Urothelium cell line (cell line): Measurements from ENCODE around the gene EPN1.
A peak's percentile ranks its signal among the peaks of the same experiment; 100 is the strongest.
"Not testable (repeated sequence)": the region's sequence is repeated elsewhere in the genome, so short reads cannot be mapped to it uniquely, and the experiment has no call there.

Source experiments
- DNase-seq: peaks from one replicate; pipeline ENCODE4 v3.0.0; 2011; ENCODE audit warnings: low spot score, mixed read lengths
- FAIRE-seq: peaks from 2 replicates; lab custom pipeline; 2011; peaks lifted over from hg19 to GRCh38; lab: Jason Lieb, UNC

Gene EPN1

DNA sequence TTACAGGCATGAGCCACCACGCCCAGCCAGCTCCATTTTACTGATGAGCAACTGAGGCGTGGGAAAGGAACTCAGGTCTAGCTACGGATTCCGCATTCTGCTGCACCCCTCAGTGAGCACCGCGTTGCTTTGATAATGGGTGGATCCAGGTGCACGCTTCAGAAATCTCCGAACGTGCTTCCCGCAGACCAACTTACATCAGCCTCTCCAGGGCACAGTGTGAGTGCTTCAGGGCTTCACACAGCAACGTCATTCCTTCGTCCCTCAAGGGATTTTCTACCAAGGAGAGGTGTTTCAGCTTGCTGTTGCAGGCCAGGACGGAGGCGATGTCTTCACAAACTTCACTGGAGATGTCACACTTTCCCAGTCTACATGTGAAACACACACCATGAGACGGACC lies 41.5 kb downstream of the EPN1 start:
- DNase-seq (no peak), FAIRE-seq (no peak)

DNA sequence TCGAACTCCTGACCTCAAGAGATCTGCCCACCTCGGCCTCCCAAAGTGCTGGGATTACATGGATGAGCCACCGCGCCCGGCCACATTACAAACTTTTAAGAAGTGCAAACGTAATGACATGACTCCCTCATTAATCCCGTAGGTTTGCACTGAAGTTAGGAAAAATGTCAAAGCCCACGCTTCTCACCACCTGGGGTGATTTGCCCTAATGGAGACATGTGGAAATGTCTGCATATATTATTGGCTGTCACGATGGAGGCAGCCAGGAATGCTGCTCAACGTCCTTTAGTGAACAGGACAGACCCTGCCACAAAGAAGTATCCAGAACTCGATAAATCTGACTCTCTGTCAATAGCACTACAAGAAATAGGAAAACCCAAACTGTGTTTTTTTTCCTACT lies 42.2 kb downstream of the EPN1 start:
- no peak for DNase-seq
- no peak for FAIRE-seq

DNA sequence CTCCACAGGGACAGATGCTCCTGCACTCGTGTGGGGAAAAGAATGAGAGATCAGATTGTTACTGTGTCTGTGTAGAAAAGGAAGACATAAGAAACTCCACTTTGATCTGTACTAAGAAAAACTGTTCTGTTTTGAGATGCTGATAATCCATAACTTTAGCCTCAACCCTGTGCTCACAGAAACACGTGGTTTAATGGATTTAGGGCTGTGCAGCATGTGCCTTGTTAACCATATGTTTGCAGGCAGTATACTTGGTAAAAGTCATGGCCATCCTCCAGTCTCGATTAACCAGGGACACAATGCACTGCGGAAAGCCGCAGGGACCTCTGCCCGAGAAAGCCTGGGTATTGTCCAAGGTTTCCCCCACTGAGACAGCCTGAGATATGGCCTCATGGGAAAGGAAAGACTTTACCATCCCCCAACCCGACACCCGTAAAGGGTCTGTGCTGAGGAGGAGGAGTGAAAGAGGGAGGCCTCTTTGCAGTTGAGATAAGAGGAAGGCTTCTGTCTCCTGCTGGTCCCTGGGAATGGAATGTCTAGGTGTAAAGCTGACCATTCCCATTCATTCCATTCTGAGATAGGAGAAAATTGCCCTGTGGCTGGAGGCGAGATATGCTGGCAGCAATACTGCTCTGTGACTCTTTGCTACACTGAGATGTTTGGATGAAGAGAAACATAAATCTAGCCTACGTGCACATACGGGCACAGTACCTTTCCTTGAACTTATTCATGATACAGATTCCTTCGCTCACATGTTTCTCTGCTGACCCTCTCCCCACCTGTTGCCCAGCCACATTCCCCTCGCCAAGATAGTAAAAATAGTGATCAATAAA lies 43.1 kb downstream of the EPN1 start:
- FAIRE-seq, DNase-seq: not testable (repeated sequence)

DNA sequence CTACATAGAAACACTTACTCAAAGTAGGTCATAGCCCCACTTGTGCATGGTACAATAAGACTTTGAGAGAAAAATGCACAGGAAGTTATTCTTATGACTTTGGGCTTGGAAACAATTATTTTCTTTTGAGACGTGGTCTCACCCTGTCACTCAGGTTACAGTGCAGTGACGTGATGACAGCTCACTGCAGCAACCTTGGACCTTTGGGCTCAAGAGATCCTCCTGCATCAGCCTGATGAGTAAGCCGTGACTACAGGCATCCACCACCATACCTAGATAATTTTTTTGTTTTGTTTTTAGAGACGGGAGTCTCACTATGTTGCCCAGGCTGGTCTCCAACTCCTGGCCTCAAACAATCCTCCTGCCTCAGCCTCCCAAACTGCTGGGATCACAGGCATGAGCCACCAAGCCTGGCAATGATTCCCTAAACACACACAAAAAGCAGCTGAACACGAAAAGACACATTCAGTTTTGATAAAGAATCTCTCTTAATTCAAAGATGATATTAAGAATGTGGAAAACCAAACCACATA lies 45.3 kb downstream of the EPN1 start:
- FAIRE-seq (no peak), DNase-seq (no peak)

DNA sequence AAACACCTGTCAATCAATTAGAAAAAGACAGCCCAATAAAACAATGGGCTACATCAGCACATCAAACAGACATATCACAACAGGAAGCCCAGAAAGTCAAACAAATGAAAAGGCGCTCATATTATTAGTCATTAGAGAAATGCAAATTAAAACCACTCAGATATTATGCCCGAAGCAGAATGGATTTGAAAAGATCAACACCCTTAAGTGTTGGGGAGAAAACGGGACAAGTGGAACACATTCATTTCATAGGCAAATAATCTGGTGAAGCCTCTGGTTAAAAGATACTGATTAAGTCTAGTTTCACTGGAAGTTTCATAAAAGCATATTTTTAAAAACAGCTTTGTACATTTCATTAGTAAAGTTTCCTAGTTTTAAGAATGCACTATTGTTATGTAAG lies 45.8 kb downstream of the EPN1 start:
- no peak for DNase-seq
- FAIRE-seq = no peak

DNA sequence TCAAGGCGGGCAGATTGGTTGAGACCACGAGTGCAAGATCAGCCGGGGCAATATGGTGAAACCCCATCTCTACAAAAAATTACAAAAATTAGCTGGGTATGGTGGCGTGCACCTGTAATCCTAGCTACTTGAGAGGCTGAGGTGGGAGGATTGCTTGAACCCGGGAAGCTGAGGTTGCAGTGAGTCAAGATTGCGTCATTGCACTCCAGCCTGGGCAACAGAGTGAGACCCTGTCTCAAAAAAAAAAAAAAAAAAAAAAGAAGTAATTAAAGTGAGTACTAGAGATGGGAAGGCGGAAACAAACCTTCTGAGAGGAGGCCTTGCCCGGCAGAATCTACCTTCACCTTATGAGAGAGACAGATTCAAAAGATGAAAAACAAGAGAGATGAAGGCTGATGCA lies 48.5 kb downstream of the EPN1 start:
- FAIRE-seq (no peak), DNase-seq (no peak)

DNA sequence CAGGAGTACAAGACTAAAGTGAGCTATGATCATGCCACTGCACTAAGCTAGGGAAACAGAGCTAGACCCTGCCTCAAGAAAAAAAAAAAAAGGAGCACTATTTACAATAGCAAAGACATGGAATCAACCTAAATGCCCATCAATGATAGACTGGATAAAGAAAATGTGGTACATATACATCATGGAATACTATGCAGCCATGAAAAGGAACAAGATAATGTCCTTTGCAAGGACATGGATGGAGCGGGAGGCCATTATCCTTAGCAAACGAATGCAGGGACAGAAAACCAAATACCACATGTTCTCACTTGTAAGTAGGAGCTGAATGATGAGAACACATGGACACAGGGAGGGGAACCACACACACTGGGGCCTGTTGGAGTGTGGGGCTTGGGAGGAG lies 55.4 kb downstream of the EPN1 start:
- DNase-seq, FAIRE-seq: not testable (repeated sequence)

DNA sequence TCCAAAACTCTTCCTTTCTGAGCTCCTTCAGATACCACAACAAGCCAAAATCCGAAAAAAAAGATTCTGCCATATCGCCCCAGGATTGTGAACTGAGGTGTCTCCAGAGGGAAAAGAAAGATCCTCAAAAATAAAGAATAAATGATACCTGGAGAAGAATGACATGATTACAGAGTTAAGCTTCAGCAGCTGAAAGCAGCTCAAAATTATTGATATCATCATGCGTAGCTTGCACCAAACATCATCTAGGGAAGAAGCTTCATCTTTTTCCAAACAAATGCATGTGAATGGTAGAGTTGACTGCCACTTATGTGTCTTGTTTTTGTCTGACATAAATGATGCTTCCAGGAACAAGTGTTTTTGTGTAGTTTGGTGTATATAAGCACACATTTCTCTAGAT lies 63.3 kb downstream of the EPN1 start, which contains the start of gene NLRP9:
TSS of gene NLRP9 (minus strand) at position 101 of the 400 bp plus-strand sequence. CDS start at position 73, 28 bp downstream.
- FAIRE-seq = no peak
- no peak for DNase-seq

DNA sequence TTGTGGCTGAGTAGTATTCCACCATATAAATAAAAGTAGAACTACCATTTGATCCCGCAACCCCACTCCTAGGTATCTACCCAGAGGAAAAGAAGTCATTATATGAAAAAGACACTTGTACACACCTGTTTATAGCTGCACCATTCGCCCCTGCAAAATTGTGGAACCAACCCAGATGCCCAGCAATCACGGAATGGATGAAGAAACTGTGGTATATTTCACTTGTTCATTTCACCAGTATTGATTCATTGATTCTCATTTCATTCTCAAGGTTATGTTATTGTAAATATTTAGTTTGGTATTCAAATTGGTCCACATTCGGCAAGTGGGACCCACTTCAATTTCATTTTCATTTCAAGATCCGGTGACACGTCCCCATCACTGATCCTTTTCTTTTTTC lies 75.7 kb downstream of the EPN1 start:
- FAIRE-seq (no peak), DNase-seq (no peak)

DNA sequence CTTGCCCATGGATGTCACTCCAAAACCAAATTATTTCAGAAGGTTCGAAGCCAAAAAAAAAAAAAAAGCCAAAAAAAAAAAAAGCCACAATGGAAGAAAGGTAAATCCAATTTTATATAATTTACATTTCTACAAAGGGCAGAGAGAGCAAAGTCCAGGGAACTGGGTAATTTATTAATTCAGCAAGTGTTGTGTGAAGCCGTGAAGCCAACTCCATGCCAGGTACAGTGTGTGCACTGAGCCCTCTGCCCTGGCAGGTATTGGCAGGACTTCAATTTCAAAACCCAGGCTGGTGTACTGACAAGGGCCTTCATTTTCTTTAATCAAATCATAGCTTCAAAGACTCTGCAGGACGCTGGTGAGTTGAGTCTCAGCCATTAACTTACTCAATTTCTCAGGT lies 78.4 kb downstream of the EPN1 start:
- no peak for DNase-seq
- FAIRE-seq = no peak

DNA sequence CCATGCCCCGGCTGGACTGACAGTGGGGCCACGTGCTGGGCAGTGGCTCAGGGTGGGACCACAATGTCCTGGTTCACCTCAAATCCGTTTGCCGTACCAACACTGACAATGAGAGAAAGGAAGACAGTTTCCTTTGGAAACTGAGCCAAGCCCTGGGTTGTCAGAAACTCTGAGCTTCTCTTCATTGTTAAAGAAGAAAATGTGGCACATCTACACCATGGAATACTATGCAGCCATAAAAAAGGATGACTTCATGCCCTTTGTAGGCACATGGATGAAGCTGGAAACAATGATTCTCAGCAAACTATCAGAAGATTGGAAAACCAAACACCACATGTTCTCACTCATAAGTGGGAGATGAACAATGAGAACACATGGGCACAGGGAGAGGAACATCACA lies 81.8 kb downstream of the EPN1 start:
- FAIRE-seq, DNase-seq: not testable (repeated sequence)

DNA sequence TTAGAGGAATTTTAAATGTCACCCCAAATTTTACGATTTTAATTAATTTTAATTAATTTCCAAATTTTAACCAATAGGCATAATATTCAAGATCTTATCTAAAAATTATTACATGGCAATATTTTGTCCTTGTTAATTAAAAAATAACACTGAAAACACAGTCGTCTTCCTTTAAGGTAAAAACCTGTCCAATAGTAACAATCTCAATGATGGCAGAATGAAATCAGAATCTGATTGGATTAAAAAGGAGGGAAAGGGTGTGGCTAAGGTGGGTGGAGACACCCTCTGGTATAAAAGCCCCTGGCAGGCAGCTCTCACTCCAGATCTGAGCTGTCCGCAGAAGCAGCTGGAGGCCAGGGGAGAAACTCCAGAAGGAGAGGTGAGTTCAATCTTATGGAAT lies 83.8 kb downstream of the EPN1 start, which contains the start of gene RFPL4A:
TSS of gene RFPL4A (plus strand) at position 301 of the 400 bp plus-strand sequence. CDS start 2,704 bp downstream, outside the sequence.
- DNase-seq = peak; percentile 29
- not testable (repeated sequence) for FAIRE-seq
